Inflammatory macrophage treated with lipopolysaccharide for 4 hours (primary cell): ENCODE measurements around the gene FAM184B.

Experiments
- DNase-seq: peaks from one replicate; pipeline ENCODE4 v3.0.0-alpha.2; 2020

The FAM184B gene

DNA sequence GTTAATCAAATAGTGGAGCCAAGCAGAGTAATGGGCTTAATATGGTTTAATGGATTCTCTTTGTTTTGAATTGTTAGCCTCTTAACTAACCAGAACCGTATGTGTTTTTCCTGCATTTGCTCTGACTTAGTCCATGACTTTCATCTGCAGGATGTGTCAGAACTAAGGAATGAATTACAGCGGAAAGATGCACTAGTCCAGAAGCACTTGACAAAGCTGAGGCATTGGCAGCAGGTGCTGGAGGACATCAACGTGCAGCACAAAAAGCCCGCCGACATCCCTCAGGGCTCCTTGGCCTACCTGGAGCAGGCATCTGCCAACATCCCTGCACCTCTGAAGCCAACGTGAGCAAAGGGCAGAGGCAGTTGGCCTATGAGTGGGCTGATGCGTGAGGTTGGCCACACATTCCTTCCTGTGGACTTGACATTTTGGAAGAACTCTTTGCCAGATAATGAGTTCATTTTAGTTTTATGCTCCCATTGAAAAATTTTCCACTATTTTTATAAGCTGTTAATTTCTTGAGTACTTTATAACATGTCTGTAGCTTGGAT, 157.9 kb downstream of the FAM184B start:
- DNase-seq, result no peak

DNA sequence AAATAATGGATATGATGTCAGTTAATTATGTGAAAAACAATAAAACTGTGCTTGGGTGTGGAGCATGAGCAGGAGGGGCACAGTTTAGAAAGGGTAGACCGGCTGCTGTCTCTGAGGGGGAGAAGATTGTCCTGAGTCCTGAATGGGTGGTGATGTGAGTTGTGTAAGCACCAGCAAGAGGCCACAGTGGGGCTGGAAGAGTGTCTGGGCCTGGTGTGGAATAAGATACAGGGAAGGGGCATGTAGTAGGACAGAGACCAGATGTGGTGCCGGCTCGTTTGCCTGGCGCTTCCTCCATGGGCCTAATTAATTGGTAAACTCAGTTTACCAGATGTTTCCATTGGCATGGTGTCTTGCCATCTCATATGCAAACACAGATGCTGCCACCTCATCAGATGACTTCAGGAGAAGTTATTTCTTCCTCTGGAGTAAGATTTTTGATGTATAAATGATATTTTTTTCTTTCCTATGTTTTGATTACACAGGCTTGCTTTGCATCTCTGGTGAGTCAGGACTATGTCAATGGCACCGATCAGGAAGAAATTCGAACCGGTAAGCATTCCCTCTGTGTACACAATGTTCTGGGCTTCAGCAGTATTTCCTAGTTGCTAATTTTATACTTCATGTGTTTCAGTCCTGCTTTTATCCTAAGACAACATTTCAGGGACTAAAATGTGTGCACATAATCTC, 161.9 kb downstream of the FAM184B start:
- DNase-seq, result no peak

DNA sequence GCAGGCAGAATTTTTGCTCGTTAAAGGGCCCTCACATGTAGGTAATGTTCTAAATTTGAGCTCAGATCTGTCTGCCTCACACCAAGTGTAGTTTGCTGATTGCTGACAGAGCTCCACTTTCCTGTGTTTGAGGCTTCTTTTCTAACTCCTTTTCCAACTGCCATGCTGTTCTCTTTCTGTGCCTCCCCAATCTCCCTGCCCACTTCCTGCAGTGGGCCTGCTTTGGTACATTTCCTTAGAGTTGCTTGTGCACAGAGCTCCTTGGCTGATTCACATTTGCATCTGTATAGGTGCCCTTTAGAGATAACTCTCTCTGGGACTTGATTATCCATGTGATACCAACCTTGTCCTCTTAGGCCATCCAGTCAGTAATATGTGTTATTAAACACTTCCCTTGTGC, 162.5 kb downstream of the FAM184B start:
- DNase-seq, result no peak

DNA sequence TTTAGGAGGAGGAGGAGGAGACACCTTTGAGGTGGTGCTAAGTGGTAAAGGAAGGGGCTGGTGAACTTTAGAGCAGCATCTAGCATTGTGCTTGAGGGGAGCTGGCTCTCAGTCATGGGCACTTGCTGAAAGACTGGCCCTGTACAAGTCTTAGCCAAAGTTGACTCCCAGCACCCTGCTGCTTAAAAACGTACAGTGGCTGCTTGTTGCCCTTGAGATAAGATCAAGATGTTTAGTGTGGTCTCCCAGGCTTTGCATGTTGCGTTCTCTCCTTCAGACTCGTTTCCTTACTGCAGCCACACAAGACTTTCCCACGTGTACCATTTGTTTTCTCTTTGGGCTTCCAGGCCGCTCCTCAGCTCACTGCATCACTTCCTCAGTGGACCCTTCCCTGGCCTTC, 165.1 kb downstream of the FAM184B start:
- DNase-seq, result no peak

DNA sequence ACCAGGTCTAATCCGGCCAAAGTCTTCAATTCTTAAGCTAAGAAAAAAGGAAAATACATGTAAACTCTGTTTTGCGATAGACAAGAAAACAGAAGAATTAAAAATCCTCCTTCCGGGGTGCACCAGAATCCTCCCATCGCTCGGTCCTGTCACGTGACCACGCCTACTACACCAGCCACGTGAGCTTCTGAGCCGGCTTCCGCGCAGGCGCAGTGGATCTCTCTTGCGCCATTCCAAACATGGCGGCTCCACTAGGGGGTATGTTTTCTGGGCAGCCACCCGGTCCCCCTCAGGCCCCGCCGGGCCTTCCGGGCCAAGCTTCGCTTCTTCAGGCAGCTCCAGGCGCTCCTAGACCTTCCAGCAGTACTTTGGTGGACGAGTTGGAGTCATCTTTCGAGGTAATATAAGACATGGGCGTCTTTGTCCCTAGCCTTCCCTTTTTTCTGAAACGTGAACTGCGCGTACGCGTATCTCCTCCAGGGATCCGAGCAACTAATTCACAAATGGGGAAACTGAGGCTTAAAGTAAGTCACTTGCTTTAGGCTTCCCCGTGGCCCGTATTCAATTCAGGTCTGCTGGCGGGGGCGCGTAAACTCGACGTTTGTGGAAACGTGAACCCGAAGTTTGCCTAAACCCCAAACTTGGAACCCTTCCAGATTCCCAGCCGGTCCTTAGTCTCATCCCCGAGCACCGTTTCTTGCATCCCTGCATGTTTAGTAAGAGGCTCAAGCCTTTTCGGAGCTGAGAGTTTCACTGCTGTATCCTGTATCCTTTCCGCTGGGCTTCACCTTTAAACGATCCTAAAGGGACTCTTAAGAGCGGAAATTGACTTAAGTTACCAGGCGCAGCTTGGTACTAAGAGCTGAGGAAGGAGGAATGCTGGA, 166.8 kb downstream of the FAM184B start, which contains the start of gene MED28:
Gene MED28 (plus strand): TSS at position 226 of the 884 bp plus-strand sequence. CDS start 14 bp downstream, at position 240.
- peak; percentile 97 for DNase-seq

DNA sequence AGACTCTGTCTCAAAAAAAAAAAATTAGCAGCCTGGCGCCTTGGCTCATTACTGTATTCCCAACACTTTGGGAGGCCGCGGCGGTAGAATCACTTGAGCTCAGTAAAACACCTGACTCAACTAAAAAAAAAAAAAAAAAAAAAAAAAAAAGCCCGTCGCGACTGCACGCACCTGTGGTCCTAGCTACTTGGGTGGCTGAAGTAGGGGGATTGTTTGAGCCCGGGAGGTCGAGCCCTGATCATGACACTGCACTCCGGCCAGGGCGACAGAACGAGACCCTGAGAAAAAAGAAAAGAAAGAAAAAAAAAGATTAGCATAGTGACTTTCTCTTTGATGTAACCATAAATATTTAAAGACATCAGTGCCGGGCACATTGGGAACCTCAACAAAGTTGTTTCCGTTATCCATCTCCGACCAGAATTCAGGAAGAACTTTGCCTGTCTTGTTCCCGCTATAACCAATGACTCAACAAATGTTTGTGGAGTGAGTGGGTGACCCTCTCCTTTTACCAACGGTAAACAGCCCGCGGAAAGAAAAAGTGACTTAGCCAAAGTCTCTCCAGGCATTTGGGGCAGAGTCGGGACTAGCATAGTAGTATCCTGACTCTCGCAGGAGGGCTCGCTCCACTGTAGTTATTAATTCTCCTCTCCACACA, 167.5 kb downstream of the FAM184B start:
- DNase-seq, result peak; percentile 68

DNA sequence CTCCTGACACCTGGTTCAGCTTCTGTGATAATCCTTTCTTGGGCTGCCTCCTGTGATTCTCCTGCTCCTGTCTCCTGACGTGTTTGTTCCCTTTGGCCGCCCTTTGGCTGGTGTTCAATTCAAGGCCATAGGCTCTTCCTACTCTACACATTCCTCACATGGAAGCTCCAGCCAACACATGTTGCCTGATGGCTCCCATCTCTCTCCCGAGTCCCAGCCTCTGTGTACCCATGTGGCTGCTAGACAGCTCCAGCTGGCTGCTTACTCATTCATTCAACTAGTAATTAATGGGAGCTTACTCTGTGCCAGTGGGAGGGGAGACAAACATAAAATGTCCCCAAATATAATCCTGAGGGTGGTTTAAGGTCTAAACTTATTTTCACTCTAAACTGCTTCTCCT, 176.2 kb downstream of the FAM184B start:
- no peak for DNase-seq

DNA sequence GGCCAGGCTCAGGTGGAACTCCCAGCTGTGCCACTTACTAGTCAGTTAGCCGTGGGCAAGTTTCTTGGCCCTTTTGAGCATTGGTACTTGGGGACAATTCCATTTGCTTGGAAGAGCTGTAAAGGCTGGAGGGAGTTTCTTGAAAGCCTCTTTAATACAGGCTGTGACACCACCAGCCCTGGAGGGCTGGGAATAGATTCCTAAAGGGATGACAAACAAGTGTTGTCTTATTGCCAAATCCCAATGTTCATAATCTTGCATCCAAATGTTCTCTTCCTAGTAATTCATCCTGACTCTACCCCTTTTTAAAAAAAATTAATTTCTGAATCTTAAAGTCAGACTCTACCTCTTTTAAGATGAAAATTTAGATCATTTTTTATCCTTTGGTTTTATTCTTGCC, 181.6 kb downstream of the FAM184B start:
- no peak for DNase-seq

DNA sequence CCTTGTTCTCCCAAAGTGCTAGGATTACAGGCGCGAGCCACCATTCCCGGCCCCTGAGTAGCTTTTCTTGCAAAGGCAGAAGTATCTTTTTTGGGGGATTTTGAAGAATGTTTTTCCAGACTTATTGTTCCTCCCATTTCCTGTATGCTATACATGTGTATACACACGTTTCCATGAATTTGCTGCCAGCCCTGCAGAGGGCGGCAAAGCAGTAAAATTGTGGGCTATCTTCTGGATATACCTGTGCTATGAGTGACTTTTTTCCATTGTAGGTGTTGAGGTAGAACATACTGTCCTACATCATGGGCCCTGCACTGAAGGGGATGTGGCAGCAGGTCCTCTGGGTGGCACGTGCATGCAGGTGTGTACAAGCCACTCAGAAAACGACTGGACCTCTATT, 183.9 kb downstream of the FAM184B start:
- no peak for DNase-seq

DNA sequence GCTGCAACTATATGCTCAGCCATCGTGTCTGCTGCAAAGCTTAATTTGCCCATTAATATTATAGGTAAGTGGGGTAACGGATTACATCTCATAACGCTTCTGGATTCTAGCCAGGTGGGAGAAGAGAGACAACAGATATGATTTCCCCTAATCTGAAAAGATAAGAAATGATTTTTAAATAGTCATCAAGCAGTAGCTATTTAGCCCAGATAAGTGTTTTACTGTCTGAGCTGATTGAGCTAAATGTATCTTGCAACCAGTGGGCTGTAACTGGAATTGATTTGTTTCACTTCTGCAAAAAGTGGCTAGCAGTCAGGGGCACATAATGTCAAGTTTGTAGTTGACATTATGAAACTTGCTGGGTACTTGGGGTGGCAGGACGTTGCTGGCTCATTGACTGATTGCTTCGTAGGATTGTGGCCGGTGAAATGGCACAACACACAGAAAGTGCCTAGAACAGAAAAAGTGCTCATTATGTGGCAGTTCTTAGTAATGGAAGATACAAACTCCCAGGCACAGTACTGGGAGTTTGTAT, 185.9 kb downstream of the FAM184B start:
- DNase-seq, result peak; percentile 87

DNA sequence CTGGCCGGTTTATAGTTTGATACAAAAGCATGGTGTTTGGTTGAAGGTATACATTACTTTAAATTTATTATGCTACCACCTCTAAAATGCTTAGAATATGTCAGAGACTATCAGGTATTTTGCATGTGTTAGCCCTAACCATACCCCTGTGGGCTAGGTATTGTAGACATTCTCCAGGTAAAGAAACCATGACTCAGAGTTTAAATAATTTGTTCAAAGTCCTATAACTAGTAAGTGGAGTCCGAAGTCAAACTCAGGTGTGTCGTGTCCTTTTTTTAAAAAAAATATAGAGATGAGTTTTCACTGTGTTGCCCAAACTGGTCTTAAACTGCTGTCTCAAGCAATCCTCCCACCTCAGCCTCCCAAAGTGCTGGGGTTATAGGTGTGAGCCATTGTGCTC, 192.1 kb downstream of the FAM184B start:
- no peak for DNase-seq

DNA sequence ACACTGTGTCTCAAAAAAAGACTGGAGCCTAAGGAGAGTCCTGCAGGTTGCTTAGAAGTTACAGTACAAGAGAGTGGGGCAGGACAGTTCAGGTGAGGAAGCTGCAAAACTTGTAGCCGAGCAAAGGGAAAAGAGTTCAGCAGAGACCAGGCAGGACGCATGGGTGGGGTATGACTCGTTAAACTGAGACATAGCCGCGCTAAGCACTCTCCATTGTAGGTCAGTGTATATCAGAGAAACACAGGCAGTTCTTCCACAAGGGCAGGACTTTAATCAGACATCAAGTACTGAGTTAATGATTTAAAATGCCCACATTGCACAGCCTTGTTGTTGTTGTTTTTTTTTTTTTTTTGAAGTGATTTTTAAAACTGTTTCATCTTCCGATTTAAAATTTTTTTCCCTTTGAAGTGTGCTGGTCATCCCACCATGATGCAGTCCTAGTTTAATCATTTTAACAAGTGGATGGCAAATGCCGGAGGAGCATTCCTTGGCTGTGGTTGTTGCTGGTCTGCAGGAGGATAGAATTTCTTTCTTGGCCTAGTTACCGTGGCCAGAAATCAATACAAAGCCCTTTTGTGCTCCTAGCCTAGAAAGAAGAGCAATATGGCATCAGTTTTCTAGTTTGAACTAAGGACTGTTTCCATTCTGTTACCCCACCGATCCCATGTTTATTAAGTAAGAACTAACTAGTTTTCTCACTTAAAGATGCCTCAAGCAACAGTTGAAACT, 194.2 kb downstream of the FAM184B start:
- DNase-seq, result no peak

DNA sequence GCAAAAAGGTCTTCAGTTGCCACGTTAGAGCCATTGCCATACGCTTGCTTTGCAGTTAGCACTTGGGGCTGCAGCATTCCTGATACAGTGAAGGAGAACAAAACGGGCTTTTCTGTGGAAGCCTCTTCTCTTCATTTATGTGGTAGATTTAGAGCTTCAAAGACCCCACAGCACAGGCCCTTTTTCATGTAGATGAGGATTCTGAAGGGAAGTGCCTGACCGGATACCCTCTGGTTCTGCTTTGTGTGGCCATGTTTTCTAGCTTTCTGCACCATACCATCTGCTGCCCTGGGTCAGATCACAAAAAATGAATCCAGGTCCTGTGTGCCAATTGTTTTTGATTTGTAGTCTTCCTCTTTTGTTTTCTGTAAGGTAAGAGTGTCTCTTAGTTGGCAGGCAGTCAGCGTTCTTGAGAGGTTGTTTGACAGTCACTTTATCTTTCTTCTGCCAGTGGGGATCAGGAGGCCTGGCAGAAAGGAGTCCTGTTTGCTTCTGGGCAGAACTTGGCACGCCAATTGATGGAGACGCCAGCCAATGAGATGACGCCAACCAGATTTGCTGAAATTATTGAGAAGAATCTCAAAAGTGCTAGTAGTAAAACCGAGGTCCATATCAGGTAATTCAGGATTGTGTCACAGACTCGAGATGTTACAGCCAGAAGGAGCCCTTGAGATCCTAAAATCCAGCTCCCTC, 196.8 kb downstream of the FAM184B start:
- no peak for DNase-seq

DNA sequence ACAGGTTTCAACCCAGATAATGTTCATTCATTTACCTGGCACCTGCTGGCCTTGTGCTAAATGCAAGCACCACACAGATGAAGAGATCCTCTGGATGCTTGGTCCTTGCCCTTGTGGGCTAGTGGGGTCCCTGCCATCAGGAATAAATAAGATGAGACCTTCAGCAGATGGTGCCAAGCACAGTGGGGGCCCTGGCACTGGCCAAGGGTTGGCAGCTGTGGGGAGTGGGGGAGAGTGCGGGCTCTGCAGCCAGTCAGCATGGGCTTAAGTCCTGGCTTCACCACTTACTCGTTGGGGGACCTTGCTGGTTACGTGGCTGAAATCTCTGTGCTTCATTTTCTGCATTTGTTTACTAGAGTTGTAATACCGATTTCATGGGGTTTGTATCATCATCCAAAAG, 197.5 kb downstream of the FAM184B start:
- no peak for DNase-seq

DNA sequence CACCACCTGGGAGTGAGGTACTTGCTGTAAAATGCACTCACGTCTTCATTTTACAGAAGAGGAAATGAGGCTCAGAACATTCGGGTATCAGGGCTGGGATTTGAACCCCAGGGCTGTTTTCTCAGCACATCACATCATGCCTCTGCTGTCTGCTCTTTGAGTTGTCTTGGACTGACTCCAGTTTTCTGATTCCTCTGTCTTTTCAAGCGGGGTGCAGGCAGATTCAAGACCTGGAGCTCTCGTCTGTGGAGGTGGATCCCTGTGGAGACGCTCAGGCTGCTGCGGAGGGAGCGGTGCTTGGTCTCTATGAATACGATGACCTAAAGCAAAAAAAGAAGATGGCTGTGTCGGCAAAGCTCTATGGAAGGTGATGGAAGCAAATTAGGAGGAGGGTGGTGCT, 198.1 kb downstream of the FAM184B start:
- no peak for DNase-seq

DNA sequence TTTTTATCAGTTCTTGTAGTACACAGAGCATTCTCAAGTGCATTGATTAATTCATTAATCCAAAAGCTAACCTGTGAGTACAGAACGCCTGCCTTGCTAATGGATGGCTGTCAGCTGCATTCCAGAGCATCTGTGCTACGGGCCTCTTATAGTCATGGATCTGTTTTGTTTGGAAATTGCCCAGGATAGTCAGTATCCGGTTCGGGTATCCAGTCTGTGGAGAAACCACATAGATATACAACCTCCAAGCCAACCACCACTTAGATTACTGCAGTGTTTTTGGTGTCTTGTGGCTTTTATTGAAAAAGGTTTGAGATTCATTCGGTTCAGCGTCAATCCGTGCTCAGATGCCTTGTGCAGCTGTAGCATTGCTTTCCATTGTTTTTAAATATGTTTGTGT, 200.5 kb downstream of the FAM184B start:
- no peak for DNase-seq
